Fibroblast of lung (primary cell): Measurements from ENCODE around the gene MORN1.

Source experiments
- CTCF ChIP-seq, 2 donors: IDR thresholded peaks in 1 of 2; conservative IDR thresholded peaks in 1 of 2; 1 replicate in 1 of 2; 2 replicates in 1 of 2; pipeline ENCODE4 v1.5.1; 2011 to 2012; ENCODE audit warnings: low read length in 2 of 2, control low read depth in 1 of 2, inconsistent platforms in 1 of 2, low read depth in 1 of 2, mild to moderate bottlenecking in 1 of 2
- EZH2 ChIP-seq: IDR thresholded peaks from 2 replicates; pipeline ENCODE4 v1.5.1; 2012; ENCODE audit warnings: low read length, control low read depth, mild to moderate bottlenecking; ENCODE audit errors: missing control alignments

GRCh38 chr1:2342384-2343022, 48.9 kb downstream of the MORN1 start:
- TF ChIP-seq CTCF (conservative IDR thresholded peaks at IDR 0.05 in 1 of 2, IDR thresholded peaks at IDR 0.05 in 1 of 2; ENCODE audit: low read depth in 1 of 2, low read length in 2 of 2) (no peak), EZH2 (no peak)
